Cardiac muscle cell (in vitro differentiated cells and primary cell): ENCODE results near the gene EGF. TPM values are rescaled to one million over a fixed set of nuclear protein-coding genes. Genes with fewer than 3 reads are reported as not detected.

ENCODE experiments used
- DNase-seq, 2 donors: peaks; one replicate each; pipeline versions ENCODE4 v3.0.0 to v3.0.0-alpha.2; 2010 to 2017; ENCODE audit warnings: low read depth in 1 of 2, low spot score in 1 of 2
- H3K27ac ChIP-seq: fragments of 200-600 bp; sonication (generic); 2 replicates; pipeline ENCODE4 v1.5.1; 2016
- H3K27me3 ChIP-seq: fragments of 200-600 bp; sonication (generic); 2 replicates; pipeline ENCODE4 v1.6.0; 2016; ENCODE audit warnings: control low read depth
- H3K36me3 ChIP-seq: fragments of 200-600 bp; sonication (generic); 2 replicates; pipeline ENCODE4 v1.5.1; 2016; ENCODE audit warnings: control low read depth
- H3K4me1 ChIP-seq: fragments of 200-600 bp; sonication (generic); 2 replicates; pipeline ENCODE4 v1.8.1; 2017; ENCODE audit warnings: low read depth, mild to moderate bottlenecking, mixed run types
- H3K4me3 ChIP-seq: fragments of 200-600 bp; sonication (generic); 2 replicates; pipeline ENCODE4 v1.5.1; 2016; ENCODE audit warnings: mild to moderate bottlenecking
- H3K9me3 ChIP-seq: fragments of 200-600 bp; sonication (generic); 2 replicates; pipeline ENCODE4 v1.5.1; 2017; ENCODE audit warnings: low read depth, mild to moderate bottlenecking, control low read depth
- CTCF ChIP-seq: IDR thresholded peaks from 2 replicates; pipeline ENCODE4 v1.5.1; 2012; ENCODE audit warnings: low read depth, mild to moderate bottlenecking, low read length
- polyA plus RNA-seq: library from polyadenylated mRNA; unstranded; fragments of >200 nt; fragmentation: Nextera tagmentation; extraction: Ambion mirVana; gene quantifications from 2 replicates; pipeline ENCODE4 v1.2.1, GENCODE V29; 2016
- total RNA-seq: library from RNA; depleted of rRNA; stranded (reverse); fragments of >200 nt; gene quantifications from 2 replicates; pipeline ENCODE4 v1.2.3, GENCODE V29; 2016

EGF gene
- total and polyA plus RNA-seq, 2 experiments from 2014 or later: 3.0 to 11.0 TPM

- peaks cover 5% of the 10 kb centered on the region for H3K4me1 ChIP-seq
- H3K9me3 ChIP-seq: no peaks in the 10 kb centered on the region
- no peaks in the 10 kb centered on the region for H3K27me3 ChIP-seq
- no peak overlapping the region for H3K4me3 ChIP-seq
- no peak for TF ChIP-seq CTCF
- no peaks in the 10 kb centered on the region for H3K36me3 ChIP-seq
- H3K27ac ChIP-seq: peak overlapping the region; percentile 64
- no peak for DNase-seq
Observed at GRCh38 chr4:109999585-109999912, 86.9 kb downstream of the EGF start.

GRCh38 chr4:110002326-110002725 is 89.6 kb downstream of the EGF start:
- DNase-seq: no peak
- Histone ChIP-seq H3K27me3 (no peaks in the 10 kb centered on the region), H3K9me3 (no peaks in the 10 kb centered on the region), H3K27ac (no peak overlapping the region), H3K4me1 (peaks cover 22% of the 10 kb centered on the region), H3K36me3 (no peaks in the 10 kb centered on the region), H3K4me3 (no peak overlapping the region)
- TF ChIP-seq CTCF: no peak

- no peak for TF ChIP-seq CTCF
- H3K36me3 ChIP-seq: no peaks in the 10 kb centered on the region
- no peak overlapping the region for H3K27ac ChIP-seq
- peaks cover 33% of the 10 kb centered on the region for H3K4me1 ChIP-seq
- no peaks in the 10 kb centered on the region for H3K9me3 ChIP-seq
- no peak for DNase-seq
- no peak overlapping the region for H3K4me3 ChIP-seq
- H3K27me3 ChIP-seq: no peaks in the 10 kb centered on the region
Observed at GRCh38 chr4:110003401-110004187, 90.9 kb downstream of the EGF start.

GRCh38 chr4:110004556-110004955 is 91.9 kb downstream of the EGF start:
- no peak overlapping the region for H3K27ac ChIP-seq
- no peaks in the 10 kb centered on the region for H3K36me3 ChIP-seq
- no peak for DNase-seq
- no peak for TF ChIP-seq CTCF
- H3K27me3 ChIP-seq: no peaks in the 10 kb centered on the region
- no peak overlapping the region for H3K4me3 ChIP-seq
- no peaks in the 10 kb centered on the region for H3K9me3 ChIP-seq
- peaks cover 36% of the 10 kb centered on the region for H3K4me1 ChIP-seq

GRCh38 chr4:110005461-110006056 is 92.9 kb downstream of the EGF start:
- no peaks in the 10 kb centered on the region for H3K9me3 ChIP-seq
- H3K27me3 ChIP-seq: no peaks in the 10 kb centered on the region
- H3K36me3 ChIP-seq: no peaks in the 10 kb centered on the region
- H3K4me3 ChIP-seq: no peak overlapping the region
- DNase-seq: peak; percentile 82 to 84
- peaks cover 39% of the 10 kb centered on the region for H3K4me1 ChIP-seq
- TF ChIP-seq CTCF: peak; percentile 74
- peak overlapping the region; percentile 90 for H3K27ac ChIP-seq
